IPS-18c (cell line): ENCODE data around the gene BICD1.
"Not testable (repeated sequence)": the region's sequence is repeated elsewhere in the genome, so short reads cannot be mapped to it uniquely, and the experiment has no call there.

Experiments
- H3K4me3 ChIP-seq: 2 replicates; pipeline ENCODE4 v1.7.0; 2013; ENCODE audit warnings: low read depth, mild to moderate bottlenecking, low read length, moderate library complexity; ENCODE audit not compliant: insufficient read depth
- H3K9me3 ChIP-seq: one replicate; pipeline ENCODE4 v1.6.1; 2013; ENCODE audit warnings: mild to moderate bottlenecking, low read length, moderate library complexity; ENCODE audit not compliant: control insufficient read depth, insufficient read depth

Gene BICD1

DNA sequence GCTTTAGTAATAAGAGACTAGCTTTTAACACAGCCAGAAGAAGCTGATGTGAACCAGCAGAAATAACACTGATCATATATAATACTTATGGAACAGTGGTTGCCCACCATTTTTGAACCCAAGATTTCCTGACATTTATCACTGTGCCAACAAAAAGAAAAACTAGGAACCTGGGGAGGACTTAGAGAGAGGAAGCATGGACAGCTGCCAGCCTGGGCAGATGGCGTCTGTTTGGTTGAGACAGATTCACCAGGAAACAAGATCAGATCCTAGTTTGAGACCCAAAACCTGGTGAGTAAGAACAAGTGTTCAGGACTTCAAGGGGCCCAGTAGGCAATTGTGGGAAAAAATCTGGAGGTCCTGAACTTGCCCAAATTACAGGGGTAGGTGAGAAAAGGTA lies 95.3 kb downstream of the BICD1 start:
- H3K4me3 ChIP-seq: no peak overlapping the region

DNA sequence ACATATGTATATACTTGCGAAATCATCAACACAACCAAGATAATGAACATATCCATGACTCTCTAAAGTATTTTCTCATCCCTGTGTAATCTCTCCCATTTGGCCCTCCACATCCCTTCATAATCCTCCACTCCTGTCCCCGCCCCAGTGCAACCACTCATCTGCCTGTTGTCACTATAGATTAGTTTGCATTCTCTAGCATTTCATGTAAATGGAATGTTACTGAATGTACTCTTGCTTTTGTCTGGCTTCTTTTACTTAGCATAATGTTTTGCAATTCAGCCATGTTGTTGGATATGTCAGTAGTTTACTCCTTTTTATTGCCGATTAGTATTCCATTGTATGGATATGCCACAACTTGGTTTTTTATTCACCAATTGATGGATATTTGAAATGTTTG lies 99.1 kb downstream of the BICD1 start:
- H3K4me3 ChIP-seq: no peak overlapping the region

More for the DNA sequence above, 95.3 kb downstream of the BICD1 start:
- peaks cover 5% of the 10 kb centered on the region for H3K9me3 ChIP-seq

DNA sequence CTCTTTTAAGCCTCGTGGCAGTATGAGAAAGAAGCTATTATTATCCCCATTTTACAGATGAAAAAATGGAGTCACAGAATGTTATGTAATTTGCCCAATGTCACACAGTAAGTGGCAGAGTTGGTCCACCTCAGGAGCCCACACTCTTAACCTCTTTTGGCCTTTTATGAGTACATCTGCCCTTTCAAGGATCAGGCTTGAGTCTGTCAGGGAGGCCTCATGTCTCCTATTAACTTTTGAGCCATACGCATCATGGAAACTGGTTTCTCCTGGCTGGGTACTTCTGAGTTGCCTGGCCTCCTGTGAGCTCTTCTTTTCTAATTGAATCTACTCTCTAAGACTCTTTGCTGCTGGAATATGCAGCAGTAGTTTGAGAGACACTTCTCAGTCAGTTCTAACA lies 101.7 kb downstream of the BICD1 start:
- Histone ChIP-seq H3K4me3 (no peak overlapping the region), H3K9me3 (peaks cover 3% of the 10 kb centered on the region)

More for the DNA sequence above, 99.1 kb downstream of the BICD1 start:
- peaks cover 5% of the 10 kb centered on the region for H3K9me3 ChIP-seq

DNA sequence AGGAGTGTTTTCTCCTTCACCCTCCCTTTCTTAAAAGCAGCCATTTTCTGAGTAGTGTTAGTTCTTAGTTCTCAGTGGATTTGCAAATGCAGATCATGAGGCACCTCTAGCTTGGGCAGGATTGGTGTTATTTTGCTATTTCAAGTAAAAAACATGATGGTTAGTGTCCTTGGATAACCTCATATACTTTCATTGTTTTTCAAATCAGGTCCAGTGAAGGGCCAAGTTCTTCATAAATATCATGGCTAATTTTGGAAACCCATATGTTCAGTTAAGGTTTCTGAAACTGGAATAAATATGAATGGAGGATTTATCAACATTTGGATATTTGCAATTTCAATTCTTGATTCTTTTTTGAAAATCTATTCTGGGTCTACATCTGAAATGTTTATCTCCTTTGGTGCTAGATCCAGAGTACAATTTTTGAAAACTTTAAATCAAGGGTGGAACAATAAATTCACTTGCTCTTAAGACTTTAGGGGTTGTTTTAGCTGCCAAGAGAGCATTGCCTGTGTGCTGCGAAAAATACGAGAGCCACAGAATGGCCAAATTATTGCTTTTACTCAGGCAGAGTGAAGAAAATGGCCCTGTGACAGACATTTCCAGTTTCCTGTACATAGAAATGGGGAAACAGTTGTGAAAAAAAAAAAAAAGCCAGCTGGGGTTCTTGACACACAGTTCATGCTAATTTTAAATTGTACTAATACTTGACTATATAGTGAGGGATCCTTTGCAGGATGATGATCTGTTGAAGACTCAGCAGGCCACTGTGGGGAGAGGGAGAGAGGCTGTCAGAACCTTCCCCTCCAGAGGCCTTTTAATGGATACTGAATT lies 104.6 kb downstream of the BICD1 start:
- no peak overlapping the region for H3K4me3 ChIP-seq

DNA sequence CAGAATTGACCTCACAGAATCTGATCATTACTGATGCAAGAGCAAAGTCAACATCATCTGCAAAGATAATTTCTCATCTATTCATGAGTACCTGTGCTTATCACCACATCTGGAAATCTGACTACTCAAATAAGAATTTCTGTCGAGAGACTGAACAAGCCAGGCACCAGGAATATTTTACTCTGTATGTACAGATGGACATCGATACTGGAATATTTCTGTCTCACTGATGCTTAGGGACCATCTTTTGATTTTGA lies 105.2 kb downstream of the BICD1 start:
- Histone ChIP-seq H3K4me3 (no peak overlapping the region), H3K9me3 (no peaks in the 10 kb centered on the region)

More for the DNA sequence above, 104.6 kb downstream of the BICD1 start:
- H3K9me3 ChIP-seq: no peaks in the 10 kb centered on the region

DNA sequence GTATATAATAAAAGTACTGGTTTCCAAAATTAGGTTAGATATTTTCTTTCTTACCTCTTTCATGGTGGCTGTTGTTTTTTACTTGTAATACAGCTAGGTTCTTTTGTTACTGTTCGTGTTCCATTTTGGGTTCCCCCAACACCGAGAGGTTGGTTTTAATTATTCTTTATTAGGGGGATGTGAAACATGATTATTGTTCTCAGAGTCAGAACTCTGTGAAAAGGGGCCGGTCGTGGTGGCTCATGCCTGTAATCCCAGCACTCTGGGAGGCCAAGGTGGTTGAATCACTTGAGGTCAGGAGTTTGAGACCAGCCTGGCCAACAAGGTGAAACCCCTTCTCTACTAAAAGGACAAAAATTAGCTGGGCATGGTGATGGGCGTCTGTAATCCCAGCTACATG lies 108.1 kb downstream of the BICD1 start:
- Histone ChIP-seq H3K9me3 (no peaks in the 10 kb centered on the region), H3K4me3 (no peak overlapping the region)

DNA sequence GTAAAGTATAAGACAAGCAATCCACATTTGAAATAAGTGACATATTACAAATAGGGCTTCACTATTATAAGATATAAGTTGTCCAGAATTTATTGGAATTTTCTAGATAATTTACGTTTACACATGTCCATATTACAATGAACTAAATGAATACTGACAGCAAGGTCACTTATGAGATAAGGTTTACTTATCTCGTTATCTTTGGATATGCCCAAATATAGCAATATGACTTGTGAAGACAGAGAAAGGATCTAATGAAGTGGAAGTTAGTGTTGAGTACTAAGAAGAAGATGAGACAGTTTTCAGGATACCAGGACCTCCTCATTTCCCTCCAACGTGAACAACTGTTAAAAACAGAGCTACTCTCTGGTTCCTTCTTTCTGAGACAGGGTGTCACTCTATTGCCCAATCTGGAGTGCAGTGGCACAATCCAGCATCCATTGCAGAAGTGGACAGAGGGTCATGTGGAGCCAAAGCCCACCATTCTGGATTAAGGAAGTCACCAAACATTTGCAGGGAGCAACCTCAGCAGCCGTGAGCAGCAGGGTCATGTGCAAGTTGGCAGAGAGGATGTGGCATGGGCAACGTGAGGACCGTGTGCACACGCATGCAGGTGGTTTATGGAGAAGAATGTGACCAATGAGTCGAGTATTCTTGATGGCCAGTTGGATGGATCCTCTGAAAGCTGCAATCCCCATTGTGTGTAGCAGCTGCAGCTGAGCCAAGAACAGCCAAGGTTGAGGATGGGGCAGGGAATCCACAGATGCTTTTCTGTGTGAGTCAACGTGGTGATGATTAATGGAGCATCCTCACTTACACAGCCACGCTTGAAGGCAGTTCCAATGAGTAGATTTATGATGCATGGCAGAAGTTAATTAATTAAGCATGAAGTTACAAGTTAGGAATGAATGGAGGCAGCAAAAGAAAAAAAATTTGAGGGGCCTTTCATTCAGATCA lies 111.0 kb downstream of the BICD1 start:
- Histone ChIP-seq H3K4me3 (no peak overlapping the region), H3K9me3 (no peaks in the 10 kb centered on the region)

DNA sequence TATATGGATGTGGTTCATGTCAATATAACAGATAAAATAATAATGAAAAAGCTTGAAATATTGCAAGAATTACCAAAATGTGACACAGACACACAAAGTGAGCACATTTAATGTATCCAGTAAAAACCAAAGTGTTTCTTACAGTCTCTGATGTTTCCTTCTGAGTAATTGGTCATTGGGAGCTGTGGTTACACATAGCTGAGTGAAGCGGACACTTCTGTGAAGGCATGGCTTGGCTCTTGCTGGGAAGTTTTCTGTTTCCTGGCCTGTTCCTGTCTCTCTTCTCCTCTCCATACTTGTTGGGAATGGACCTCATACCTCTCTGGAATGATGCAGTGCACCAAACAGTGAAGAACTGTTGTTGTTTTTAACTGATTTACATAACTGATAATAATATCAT lies 117.3 kb downstream of the BICD1 start:
- H3K4me3 ChIP-seq: no peak overlapping the region

DNA sequence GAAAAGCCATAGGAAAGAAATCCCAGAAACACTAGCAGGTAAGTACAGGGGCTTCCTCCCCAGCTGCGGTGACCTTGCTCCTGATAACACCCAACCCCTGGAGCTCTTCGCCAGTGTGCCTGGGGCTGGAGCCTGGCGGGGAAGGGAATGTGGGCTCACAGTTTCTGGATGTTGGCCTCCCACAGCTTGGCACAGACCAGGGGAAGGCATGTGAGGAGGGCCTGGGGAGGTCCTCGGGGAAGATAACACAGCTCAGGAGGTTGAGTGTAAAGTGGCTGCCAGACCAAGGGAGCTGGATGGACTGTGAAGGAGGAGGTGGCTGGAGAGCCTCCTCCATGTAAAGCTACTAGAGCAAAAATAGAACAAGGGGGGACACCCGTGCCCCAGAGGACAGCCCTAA lies 120.1 kb downstream of the BICD1 start:
- H3K9me3 ChIP-seq: no peaks in the 10 kb centered on the region
- no peak overlapping the region for H3K4me3 ChIP-seq

More for the DNA sequence above, 117.3 kb downstream of the BICD1 start:
- H3K9me3 ChIP-seq: no peaks in the 10 kb centered on the region

DNA sequence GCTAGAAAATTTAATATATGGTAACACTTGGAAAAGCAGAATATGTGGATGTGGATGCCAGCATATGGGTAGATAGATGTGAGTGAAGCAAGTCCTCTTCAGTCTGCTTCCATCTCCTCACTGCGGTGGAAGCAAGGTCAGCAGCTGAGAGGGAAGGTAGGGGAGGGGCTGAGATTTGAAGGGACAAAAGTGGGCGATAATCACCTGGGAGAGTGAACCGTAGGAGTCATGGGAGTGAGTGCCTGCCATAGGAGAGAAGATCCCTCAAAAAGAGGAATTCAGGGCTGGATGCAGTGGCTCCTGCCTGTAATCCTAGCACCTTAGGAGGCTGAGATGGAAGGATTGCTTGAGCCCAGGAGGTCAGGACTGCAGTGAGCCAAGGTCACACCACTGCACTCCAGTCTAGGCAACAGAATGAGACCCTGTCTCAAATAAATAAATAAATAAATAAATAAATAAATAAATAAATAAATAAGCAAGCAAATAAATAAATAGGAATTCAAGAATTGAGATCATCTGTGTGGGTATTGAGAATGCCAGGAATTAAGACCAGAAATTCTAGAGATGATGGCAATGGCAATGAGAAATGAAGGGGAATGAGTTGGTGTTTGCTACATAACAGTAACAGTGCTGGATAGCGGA lies 123.4 kb downstream of the BICD1 start:
- H3K4me3 ChIP-seq: no peak overlapping the region
- H3K9me3 ChIP-seq: no peaks in the 10 kb centered on the region

DNA sequence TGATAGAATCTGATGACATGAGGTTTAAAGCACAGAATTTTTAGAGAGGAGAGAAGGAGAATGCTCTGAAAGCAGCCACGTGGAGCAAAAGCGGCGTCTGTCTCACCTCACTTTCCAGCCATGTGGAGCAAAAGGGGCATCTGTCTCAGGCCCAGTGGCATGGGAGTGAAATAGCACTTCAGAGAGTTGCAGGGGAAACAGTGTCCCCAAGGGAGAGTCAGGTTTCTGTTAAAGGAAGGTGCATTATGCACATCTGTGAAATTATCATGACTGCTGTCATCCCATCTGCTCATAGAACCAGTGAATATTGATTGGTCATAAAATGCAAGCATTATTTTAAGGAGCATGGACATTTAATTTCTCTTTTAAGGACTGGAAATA lies 124.0 kb downstream of the BICD1 start:
- Histone ChIP-seq H3K4me3 (no peak overlapping the region), H3K9me3 (no peaks in the 10 kb centered on the region)

DNA sequence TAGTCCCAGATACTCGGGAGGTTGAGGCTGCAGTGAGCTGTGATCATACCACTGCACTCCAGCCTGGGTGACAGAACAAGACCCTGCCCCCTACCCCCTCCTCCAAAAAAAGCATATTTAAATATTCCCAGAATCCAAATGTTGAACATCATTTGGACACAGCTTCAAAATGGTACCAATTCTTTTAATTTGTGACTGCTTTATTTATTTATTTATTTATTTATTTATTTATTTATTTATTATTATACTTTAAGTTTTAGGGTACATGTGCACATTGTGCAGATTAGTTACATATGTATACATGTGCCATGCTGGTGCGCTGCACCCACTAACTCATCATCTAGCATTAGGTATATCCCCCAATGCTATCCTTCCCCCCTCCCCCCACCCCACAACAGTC lies 124.7 kb downstream of the BICD1 start:
- not testable (repeated sequence) for H3K9me3 ChIP-seq, H3K4me3 ChIP-seq

DNA sequence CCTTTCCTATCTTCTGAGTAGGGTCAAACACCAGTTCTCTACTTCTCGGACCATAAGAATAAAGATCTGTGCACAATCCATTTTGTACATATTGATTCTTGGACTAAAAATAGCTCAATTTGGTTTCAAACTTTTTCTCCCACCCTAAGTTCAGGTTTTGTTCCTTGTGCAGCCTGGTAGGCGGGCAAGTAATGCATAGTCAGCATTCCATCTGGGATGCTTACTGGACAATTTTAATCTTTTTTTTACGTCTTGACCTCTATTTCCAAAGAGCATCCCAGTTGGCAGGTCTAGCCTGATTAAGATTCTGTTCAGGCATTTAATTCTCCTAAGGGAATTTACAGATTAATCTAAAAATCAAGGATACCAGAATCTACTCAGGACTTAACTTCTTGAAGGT lies 126.9 kb downstream of the BICD1 start:
- H3K4me3 ChIP-seq: no peak overlapping the region
- no peaks in the 10 kb centered on the region for H3K9me3 ChIP-seq

DNA sequence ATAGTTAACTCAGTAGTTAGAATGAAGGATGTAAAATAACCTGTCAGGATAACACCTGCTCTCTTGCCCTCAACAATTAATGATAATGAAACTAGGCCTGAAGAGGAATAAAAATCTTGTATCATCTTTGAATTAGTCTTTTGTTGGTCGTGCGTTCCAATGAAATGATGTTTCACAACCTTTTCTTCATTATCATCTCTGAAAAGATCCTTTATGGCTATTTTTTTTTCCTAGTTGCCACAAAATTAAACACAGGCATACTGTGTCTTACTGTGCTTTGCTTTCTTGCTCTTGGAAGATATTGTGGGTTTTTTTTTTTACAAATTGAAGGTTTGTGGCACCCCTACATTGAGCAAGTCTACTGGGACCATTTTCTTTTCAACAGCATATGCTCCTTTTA lies 128.6 kb downstream of the BICD1 start:
- H3K9me3 ChIP-seq: no peaks in the 10 kb centered on the region
- no peak overlapping the region for H3K4me3 ChIP-seq

DNA sequence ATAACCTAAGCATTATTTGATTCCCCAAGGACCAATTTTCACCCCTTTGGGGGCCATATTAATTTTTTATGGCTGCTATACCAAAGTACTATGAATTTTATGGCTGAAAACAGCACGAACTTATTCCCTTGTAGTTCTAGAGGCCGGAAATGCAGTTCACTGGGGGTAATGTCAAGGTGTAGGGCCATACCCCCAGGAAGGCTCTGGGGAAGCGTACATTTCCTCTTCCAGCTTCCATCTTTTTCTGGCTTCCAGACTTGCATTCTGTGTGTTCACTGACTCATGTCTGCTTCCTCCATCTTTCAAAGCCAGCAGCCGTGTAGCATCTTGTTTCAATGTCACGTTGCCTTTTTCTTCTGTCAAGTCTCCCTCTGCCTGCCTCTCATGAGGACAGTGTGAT lies 133.5 kb downstream of the BICD1 start:
- H3K4me3 ChIP-seq: no peak overlapping the region
- no peaks in the 10 kb centered on the region for H3K9me3 ChIP-seq

DNA sequence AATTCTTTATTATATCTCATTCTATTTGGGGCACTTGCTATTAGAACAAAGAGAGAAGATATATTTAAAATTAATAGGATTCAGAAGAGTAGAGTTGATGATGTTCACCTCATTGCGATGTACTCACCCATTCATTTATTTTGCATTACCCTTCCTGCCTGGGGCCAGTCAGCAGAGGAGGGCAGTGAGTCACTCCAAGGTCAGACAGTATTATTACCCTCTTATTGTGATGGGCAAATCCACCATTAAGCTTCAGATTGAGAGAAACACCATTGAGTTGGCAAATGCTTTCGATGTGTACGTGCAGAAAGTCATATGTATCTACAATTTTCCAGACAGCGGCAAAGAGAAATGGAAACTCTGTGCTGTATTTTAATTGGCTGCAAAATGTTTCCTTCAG lies 134.2 kb downstream of the BICD1 start:
- Histone ChIP-seq H3K9me3 (no peaks in the 10 kb centered on the region), H3K4me3 (no peak overlapping the region)

DNA sequence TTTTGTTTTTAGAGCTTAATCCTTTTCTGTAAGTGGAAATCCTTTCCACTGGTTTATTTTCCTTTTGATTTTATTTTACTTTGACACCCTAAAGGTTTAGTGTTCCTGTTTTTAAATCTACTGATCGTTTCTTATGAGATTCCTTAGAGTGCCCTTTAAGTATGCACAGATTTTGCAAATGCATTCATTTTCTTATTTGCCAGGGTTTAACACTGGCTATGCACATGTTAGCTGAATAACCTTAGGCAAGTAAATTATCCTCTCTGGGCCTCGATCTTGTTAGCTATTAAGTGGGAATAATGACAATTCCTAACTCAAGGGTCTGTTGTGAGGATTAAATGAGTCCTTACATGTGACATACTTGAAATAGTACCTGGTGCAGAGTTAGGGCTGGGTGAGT lies 136.0 kb downstream of the BICD1 start:
- no peak overlapping the region for H3K4me3 ChIP-seq
- H3K9me3 ChIP-seq: no peaks in the 10 kb centered on the region
